SK-N-SH (cell line): ENCODE results near the gene CRB3. TPM values are rescaled to one million over a fixed set of nuclear protein-coding genes. Genes with fewer than 3 reads are reported as not detected.

Experiments used
- CTCF ChIA-PET: fragments of 300-600, 350-600 bp; formaldehyde crosslinking; extraction: SDS; loops from one replicate; lab custom pipeline; 2021; lab: Yijun Ruan, JAX
- POLR2A ChIA-PET: fragments of 350-600 bp; sonication (Branson Sonifier 250); formaldehyde crosslinking; extraction: SDS; loops from one replicate; lab custom pipeline; 2020; ENCODE audit warnings: antibody characterized with exemption, inconsistent platforms; lab: Yijun Ruan, JAX
- DNase-seq: peaks from one replicate; pipeline ENCODE4 v3.0.0; 2012
- H2AFZ ChIP-seq: fragments of 200-600 bp; sonication (generic); 2 replicates; pipeline ENCODE4 v1.8.1; 2016; ENCODE audit warnings: antibody characterized with exemption, mild to moderate bottlenecking, low read depth
- H3F3A ChIP-seq: fragments of 200-600 bp; sonication (generic); replicated peaks from 2 replicates; pipeline ENCODE3; 2016; ENCODE audit warnings: antibody characterized with exemption, mild to moderate bottlenecking; ENCODE audit not compliant: insufficient read depth
- H3K27ac ChIP-seq, 2 experiments: fragments of 200-500 bp in 1 of 2; fragments of 200-600 bp in 1 of 2; sonication (Bioruptor generic) in 1 of 2; sonication (generic), shearing (Covaris generic) in 1 of 2; 2 replicates each; pipeline versions ENCODE4 v1.5.1 to v1.6.1; 2014 to 2016; ENCODE audit warnings: low read depth in 2 of 2, inconsistent platforms in 1 of 2, low read length in 1 of 2, mild to moderate bottlenecking in 1 of 2, mixed read lengths in 1 of 2
- H3K27me3 ChIP-seq: fragments of 200-600 bp; sonication (generic), shearing (Covaris generic); 2 replicates; pipeline ENCODE4 v1.6.1; 2016; ENCODE audit warnings: mixed run types; ENCODE audit not compliant: insufficient read depth
- H3K36me3 ChIP-seq, 2 experiments: fragments of 200-500 bp in 1 of 2; fragments of 200-600 bp in 1 of 2; sonication (Bioruptor generic) in 1 of 2; sonication (generic) in 1 of 2; replicated peaks in 1 of 2; 2 replicates each; pipeline versions ENCODE3 to v1.5.1; 2014 to 2016; ENCODE audit warnings: low read length in 1 of 2, mild to moderate bottlenecking in 1 of 2; ENCODE audit not compliant: insufficient read depth in 2 of 2, control insufficient read depth in 1 of 2
- H3K4me1 ChIP-seq, 2 experiments: fragments of 200-500 bp in 1 of 2; fragments of 200-600 bp in 1 of 2; sonication (Bioruptor generic) in 1 of 2; sonication (generic), shearing (Covaris generic) in 1 of 2; 2 replicates each; pipeline versions ENCODE4 v1.5.1 to v1.6.1; 2014 to 2016; ENCODE audit warnings: low read depth in 1 of 2, low read length in 1 of 2, mixed run types in 1 of 2; ENCODE audit not compliant: insufficient read depth in 2 of 2, control insufficient read depth in 1 of 2
- H3K4me2 ChIP-seq: fragments of 200-600 bp; sonication (generic), shearing (Covaris generic); 2 replicates; pipeline ENCODE4 v1.6.1; 2017; ENCODE audit warnings: mixed run types
- H3K4me3 ChIP-seq, 2 experiments: fragments of 200-500 bp in 1 of 2; fragments of 200-600 bp in 1 of 2; sonication (Bioruptor generic) in 1 of 2; sonication (generic), shearing (Covaris generic) in 1 of 2; 2 replicates each; pipeline versions ENCODE4 v1.5.1 to v1.8.1; 2014 to 2016; ENCODE audit warnings: low read depth in 2 of 2, inconsistent platforms in 1 of 2, low read length in 1 of 2, mild to moderate bottlenecking in 1 of 2, mixed read lengths in 1 of 2, moderate library complexity in 1 of 2
- H3K79me2 ChIP-seq: fragments of 200-600 bp; sonication (generic); 2 replicates; pipeline ENCODE4 v1.8.1; 2017; ENCODE audit warnings: mild to moderate bottlenecking; ENCODE audit not compliant: insufficient read depth
- H3K9ac ChIP-seq: fragments of 200-600 bp; sonication (generic); 2 replicates; pipeline ENCODE4 v1.6.1; 2017; ENCODE audit warnings: mixed run types
- H3K9me2 ChIP-seq: fragments of 200-600 bp; sonication (generic); 2 replicates; pipeline ENCODE4 v1.6.1; 2017; ENCODE audit warnings: mixed run types
- H3K9me3 ChIP-seq: fragments of 200-600 bp; sonication (generic); 2 replicates; pipeline ENCODE4 v1.6.1; 2017; ENCODE audit warnings: mixed run types, mild to moderate bottlenecking, moderate library complexity
- H4K20me1 ChIP-seq: fragments of 200-600 bp; sonication (generic); 2 replicates; pipeline ENCODE4 v1.6.1; 2017; ENCODE audit warnings: mild to moderate bottlenecking, mixed run types; ENCODE audit not compliant: insufficient read depth
- CHD2 ChIP-seq: fragments of 150-350 bp; IDR thresholded peaks from 2 replicates; pipeline ENCODE4 v1.6.1; 2018; ENCODE audit warnings: low read length; ENCODE audit not compliant: partially characterized antibody
- EP300 ChIP-seq, 2 experiments: IDR thresholded peaks; 2 replicates each; pipeline versions ENCODE4 v1.4.0 to v1.6.1; 2012; ENCODE audit warnings: borderline replicate concordance in 1 of 2, low read depth in 1 of 2, low read length in 1 of 2
- FOSL2 ChIP-seq: IDR thresholded peaks from 2 replicates; pipeline ENCODE4 v1.4.0; 2012; ENCODE audit warnings: low read depth, mild to moderate bottlenecking, moderate library complexity, borderline replicate concordance
- FOXJ3 ChIP-seq: sonication (generic); formaldehyde crosslinking; IDR thresholded peaks from 2 replicates; pipeline ENCODE4 v1.5.1; 2020; ENCODE audit warnings: mild to moderate bottlenecking, missing genetic modification reagents
- GABPA ChIP-seq: IDR thresholded peaks from 2 replicates; pipeline ENCODE4 v1.4.0; 2012; ENCODE audit warnings: low read depth, mild to moderate bottlenecking
- MAX ChIP-seq: IDR thresholded peaks from 2 replicates; pipeline ENCODE4 v1.4.0; 2012; ENCODE audit warnings: low read depth
- MEF2A ChIP-seq: IDR thresholded peaks from 2 replicates; pipeline ENCODE4 v1.4.0; 2012; ENCODE audit warnings: low read depth, borderline replicate concordance
- NRF1 ChIP-seq: IDR thresholded peaks from 2 replicates; pipeline ENCODE4 v1.6.1; 2012; ENCODE audit warnings: low read depth, mild to moderate bottlenecking, low read length
- RCOR1 ChIP-seq: fragments of 150-350 bp; IDR thresholded peaks from 2 replicates; pipeline ENCODE4 v1.6.1; 2017; ENCODE audit warnings: antibody characterized with exemption, low read length
- RFX5 ChIP-seq: IDR thresholded peaks from 2 replicates; pipeline ENCODE4 v1.6.1; 2012; ENCODE audit warnings: mild to moderate bottlenecking, improper control_type of control experiment, low read length
- RXRA ChIP-seq: IDR thresholded peaks from 2 replicates; pipeline ENCODE4 v1.4.0; 2012; ENCODE audit warnings: low read depth, mild to moderate bottlenecking, borderline replicate concordance
- SIN3A ChIP-seq: IDR thresholded peaks from 2 replicates; pipeline ENCODE4 v1.6.1; 2012; ENCODE audit warnings: low read depth, mild to moderate bottlenecking, low read length, moderate library complexity, borderline replicate concordance
- TAF1 ChIP-seq: IDR thresholded peaks from 2 replicates; pipeline ENCODE4 v1.6.1; 2012; ENCODE audit warnings: low read depth, mild to moderate bottlenecking, low read length, moderate library complexity, borderline replicate concordance
- TCF12 ChIP-seq: IDR thresholded peaks from 2 replicates; pipeline ENCODE4 v1.4.0; 2012
- USF2 ChIP-seq: fragments of 150-350 bp; IDR thresholded peaks from 2 replicates; pipeline ENCODE4 v1.6.1; 2017; ENCODE audit warnings: antibody characterized with exemption, low read length, low read depth, borderline replicate concordance
- YY1 ChIP-seq: IDR thresholded peaks from 2 replicates; pipeline ENCODE4 v1.4.0; 2012; ENCODE audit warnings: low read depth, mild to moderate bottlenecking
- ZBTB33 ChIP-seq: IDR thresholded peaks from 2 replicates; pipeline ENCODE4 v1.4.0; 2012; ENCODE audit warnings: low read depth, borderline replicate concordance
- WGBS: methylation state at CpG from one replicate; pipeline ENCODE4 v1.1.6; 2017; ENCODE audit warnings: low lambda C conversion rate; 5-methylcytosine and 5-hydroxymethylcytosine counted together
- polyA plus RNA-seq, 3 experiments: library from polyadenylated mRNA; depleted of rRNA; stranded (reverse); fragments of >200 nt; gene quantifications; 2 replicates each; pipeline ENCODE4 v1.2.3, GENCODE V29; 2012
- TF ChIP-seq, protein P1 (sequence below): fragments of 200-600 bp; sonication (generic); IDR thresholded peaks from 2 replicates; pipeline ENCODE4 v1.6.1; 2017; ENCODE audit warnings: antibody characterized with exemption, mild to moderate bottlenecking, moderate library complexity
- TF ChIP-seq, protein P2 (sequence below): IDR thresholded peaks from 2 replicates; pipeline ENCODE4 v1.4.0; 2012; ENCODE audit warnings: low read depth, borderline replicate concordance

The CRB3 gene
- polyA plus RNA-seq, 1 of the 3 experiments (the other 2 are of a cell fraction): not detected

GRCh38 chr19:6460099-6460884 lies 3.8 kb upstream of the CRB3 start:
- ChIA-PET POLR2A (interaction anchor here (1.3 kb wide), 1 partner anchor 25 kb away, joined by 3 read pairs; no protein-coding TSS in a partner anchor), CTCF (interaction anchor here (1.1 kb wide), 1 partner anchor 45 kb away, joined by 8 read pairs; no protein-coding TSS in a partner anchor)
- Histone ChIP-seq H3K27me3 (peaks cover 16% of the 10 kb centered on the region), H2AFZ (peak overlapping the region; percentile 89), H3K9ac (peak overlapping the region; percentile 41; the same call in 1 of the 2 replicates), H3K4me1 (peaks cover 0 to 12% of the 10 kb centered on the region in 2 experiments; a peak in 1 of 4 replicates), H4K20me1 (no peaks in the 10 kb centered on the region), H3F3A (no peaks in the 10 kb centered on the region), H3K9me2 (no peaks in the 10 kb centered on the region), H3K4me3 (peak overlapping the region; percentile 69 to 84), H3K27ac (peak overlapping the region in 1 of 2 experiments; percentile 75; a peak in 1 of 4 replicates), H3K4me2 (peak overlapping the region; percentile 96), H3K79me2 (no peaks in the 10 kb centered on the region), H3K9me3 (no peaks in the 10 kb centered on the region), H3K36me3 (no peaks in the 10 kb centered on the region)
- WGBS: 1% methylated on average over 31 of the region's 57 CpGs
- TF ChIP-seq, protein P1, sequence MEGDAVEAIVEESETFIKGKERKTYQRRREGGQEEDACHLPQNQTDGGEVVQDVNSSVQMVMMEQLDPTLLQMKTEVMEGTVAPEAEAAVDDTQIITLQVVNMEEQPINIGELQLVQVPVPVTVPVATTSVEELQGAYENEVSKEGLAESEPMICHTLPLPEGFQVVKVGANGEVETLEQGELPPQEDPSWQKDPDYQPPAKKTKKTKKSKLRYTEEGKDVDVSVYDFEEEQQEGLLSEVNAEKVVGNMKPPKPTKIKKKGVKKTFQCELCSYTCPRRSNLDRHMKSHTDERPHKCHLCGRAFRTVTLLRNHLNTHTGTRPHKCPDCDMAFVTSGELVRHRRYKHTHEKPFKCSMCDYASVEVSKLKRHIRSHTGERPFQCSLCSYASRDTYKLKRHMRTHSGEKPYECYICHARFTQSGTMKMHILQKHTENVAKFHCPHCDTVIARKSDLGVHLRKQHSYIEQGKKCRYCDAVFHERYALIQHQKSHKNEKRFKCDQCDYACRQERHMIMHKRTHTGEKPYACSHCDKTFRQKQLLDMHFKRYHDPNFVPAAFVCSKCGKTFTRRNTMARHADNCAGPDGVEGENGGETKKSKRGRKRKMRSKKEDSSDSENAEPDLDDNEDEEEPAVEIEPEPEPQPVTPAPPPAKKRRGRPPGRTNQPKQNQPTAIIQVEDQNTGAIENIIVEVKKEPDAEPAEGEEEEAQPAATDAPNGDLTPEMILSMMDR: peak; percentile 38
- TF ChIP-seq MEF2A (no peak), FOSL2 (peak; percentile 4; the same call in 1 of the 2 replicates), RCOR1 (no peak), GABPA (no peak), CHD2 (peak; percentile 26), TCF12 (peak; percentile 19; the same call in 1 of the 2 replicates), EP300 (IDR thresholded peaks at IDR 0.05; ENCODE audit: borderline replicate concordance in 1 of 2, low read depth in 1 of 2, low read length in 1 of 2) (0 out of 4 replicates have a peak, but pooled peaks have one; percentile 13), MAX (peak; percentile 72), SIN3A (no peak), RXRA (no peak), USF2 (no peak)
- DNase-seq: peak; percentile 99

GRCh38 chr19:6465006-6465405 lies 935 bp downstream of the CRB3 start:
- WGBS: 28% methylated on average over 9 of the region's 9 CpGs
- Histone ChIP-seq H3K9me3 (no peaks in the 10 kb centered on the region), H3K4me3 (no peak overlapping the region), H3K9ac (no peak overlapping the region), H2AFZ (no peak overlapping the region), H3F3A (no peaks in the 10 kb centered on the region), H3K4me2 (no peak overlapping the region), H3K27ac (no peak overlapping the region), H3K9me2 (no peaks in the 10 kb centered on the region), H3K4me1 (peaks cover 0 to 2% of the 10 kb centered on the region in 2 experiments; a peak in 1 of 4 replicates), H4K20me1 (no peaks in the 10 kb centered on the region)
- CTCF ChIA-PET: interaction anchor here (1.1 to 1.2 kb wide), 2 partner anchors 52 to 239 kb away, joined by 3 to 4 read pairs; no protein-coding TSS in a partner anchor
- no peak for DNase-seq
- TF ChIP-seq RFX5 (no peak), TAF1 (no peak), FOSL2 (no peak), FOXJ3 (CRISPR knock-in tag) (no peak), MEF2A (no peak), YY1 (no peak), ZBTB33 (no peak), NRF1 (no peak)
- TF ChIP-seq, protein P2, sequence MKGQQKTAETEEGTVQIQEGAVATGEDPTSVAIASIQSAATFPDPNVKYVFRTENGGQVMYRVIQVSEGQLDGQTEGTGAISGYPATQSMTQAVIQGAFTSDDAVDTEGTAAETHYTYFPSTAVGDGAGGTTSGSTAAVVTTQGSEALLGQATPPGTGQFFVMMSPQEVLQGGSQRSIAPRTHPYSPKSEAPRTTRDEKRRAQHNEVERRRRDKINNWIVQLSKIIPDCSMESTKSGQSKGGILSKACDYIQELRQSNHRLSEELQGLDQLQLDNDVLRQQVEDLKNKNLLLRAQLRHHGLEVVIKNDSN: no peak
- TF ChIP-seq, all 33 proteins: peak for 0
- no peaks in the 10 kb centered on the region for H3K36me3 ChIP-seq
- H3K27me3 ChIP-seq: peaks cover 46% of the 10 kb centered on the region
- POLR2A ChIA-PET: no interaction called here
- H3K79me2 ChIP-seq: no peaks in the 10 kb centered on the region
